Neural crest cell (in vitro differentiated cells): Measurements from ENCODE around the gene CGGBP1. TPM values are rescaled to one million over a fixed set of nuclear protein-coding genes. Genes with fewer than 3 reads are reported as not detected.

Experiments
- DNase-seq: peaks from one replicate; pipeline ENCODE4 v3.0.0; 2021; ENCODE audit warnings: low read depth, mixed read lengths, low spot score
- H3K27ac Mint-ChIP-seq: one replicate; pipeline ENCODE4 v1.8.0; 2021; ENCODE audit warnings: mild to moderate bottlenecking, mixed read lengths; ENCODE audit not compliant: unreplicated experiment
- H3K27me3 Mint-ChIP-seq: 2 replicates; pipeline ENCODE4 v1.8.0; 2021; ENCODE audit warnings: low read depth, mild to moderate bottlenecking, mixed read lengths
- H3K36me3 Mint-ChIP-seq: 2 replicates; pipeline ENCODE4 v1.8.0; 2021; ENCODE audit warnings: low read depth, mild to moderate bottlenecking, mixed read lengths
- H3K4me1 Mint-ChIP-seq: 2 replicates; pipeline ENCODE4 v1.8.0; 2021; ENCODE audit warnings: mixed read lengths
- H3K4me3 Mint-ChIP-seq: one replicate; pipeline ENCODE4 v1.8.0; 2021; ENCODE audit warnings: mild to moderate bottlenecking, mixed read lengths
- H3K9me3 Mint-ChIP-seq: 2 replicates; pipeline ENCODE4 v1.8.0; 2021; ENCODE audit warnings: mixed read lengths
- long read RNA-seq: library from polyadenylated mRNA; unstranded; transcript quantifications from one replicate; pipeline ENCODE4 v2.0.0, GENCODE V29; 2020
- total RNA-seq: library from RNA; stranded (reverse); gene quantifications from 2 replicates; pipeline ENCODE4 v1.2.1, GENCODE V29; 2021
- TF ChIP-seq, protein P1 (sequence below): fragments of 200-600 bp; sonication (generic); conservative IDR thresholded peaks from 2 replicates; pipeline ENCODE4 v1.5.0; 2021; ENCODE audit warnings: antibody characterized with exemption, mild to moderate bottlenecking

CGGBP1 gene, protein sequence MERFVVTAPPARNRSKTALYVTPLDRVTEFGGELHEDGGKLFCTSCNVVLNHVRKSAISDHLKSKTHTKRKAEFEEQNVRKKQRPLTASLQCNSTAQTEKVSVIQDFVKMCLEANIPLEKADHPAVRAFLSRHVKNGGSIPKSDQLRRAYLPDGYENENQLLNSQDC
- total RNA-seq = 95.5 and 102 TPM in 2 replicates
- long read RNA-seq, full-length matches to known transcripts = 43 of 54 reads
- long read RNA-seq, partial matches to known transcripts = 4 of 54 reads
- long read RNA-seq, other reads (novel, unspliced or antisense) = 7 of 54 reads

DNA sequence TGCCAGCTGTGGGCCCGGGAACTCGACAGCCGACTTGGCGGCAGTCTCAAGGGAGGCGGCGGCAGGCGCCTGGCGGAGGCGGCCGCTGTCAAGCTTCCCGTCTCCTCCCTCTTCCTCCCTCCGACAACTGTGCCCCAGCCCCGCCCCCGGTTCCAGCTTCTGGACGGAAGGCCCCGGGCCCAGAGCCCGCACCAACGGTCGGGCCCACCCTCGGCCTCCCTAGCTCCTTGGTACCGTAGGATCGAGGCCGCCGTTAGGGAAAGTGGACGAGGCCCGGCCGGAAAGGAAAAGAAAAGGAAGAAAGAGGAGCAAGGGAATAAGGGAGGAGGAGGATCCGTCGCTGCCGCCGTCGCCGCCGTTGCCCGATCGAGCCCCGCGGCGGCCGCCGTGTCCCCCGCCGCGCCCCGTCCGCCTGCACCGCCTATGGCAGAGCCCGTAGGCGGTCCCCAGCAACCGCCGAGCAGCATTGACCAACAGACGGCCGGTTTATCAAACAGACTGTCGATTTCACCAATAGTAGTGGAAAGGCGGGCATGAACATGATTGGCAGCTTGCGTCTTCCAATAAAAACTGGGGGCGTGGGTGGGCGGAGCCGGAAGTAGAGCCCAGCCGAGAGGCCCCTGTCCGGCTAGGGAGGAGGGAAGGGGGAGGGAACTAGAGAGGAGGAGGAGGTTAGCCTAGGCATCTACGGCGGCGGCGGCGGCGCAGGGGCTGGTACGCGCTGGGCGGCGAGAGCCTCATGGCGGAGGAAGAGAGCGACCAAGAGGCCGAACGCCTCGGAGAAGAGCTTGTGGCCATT lies at the start of gene CGGBP1, which contains the start of gene ZNF654:
CGGBP1 (minus strand) TSS at position 425 of the 799 bp plus-strand sequence. CDS start 3,029 bp downstream, outside the sequence.
ZNF654 (plus strand) TSS at position 675 of the 799 bp plus-strand sequence; CDS start at position 740, 65 bp downstream.
- H3K27me3 Mint-ChIP-seq = no peaks in the 10 kb centered on the region
- H3K36me3 Mint-ChIP-seq = peaks cover 8% of the 10 kb centered on the region
- peak within 1 kb of the TSS; percentile 95 for H3K27ac Mint-ChIP-seq
- H3K9me3 Mint-ChIP-seq = no peaks in the 10 kb centered on the region
- TF ChIP-seq, protein P1, sequence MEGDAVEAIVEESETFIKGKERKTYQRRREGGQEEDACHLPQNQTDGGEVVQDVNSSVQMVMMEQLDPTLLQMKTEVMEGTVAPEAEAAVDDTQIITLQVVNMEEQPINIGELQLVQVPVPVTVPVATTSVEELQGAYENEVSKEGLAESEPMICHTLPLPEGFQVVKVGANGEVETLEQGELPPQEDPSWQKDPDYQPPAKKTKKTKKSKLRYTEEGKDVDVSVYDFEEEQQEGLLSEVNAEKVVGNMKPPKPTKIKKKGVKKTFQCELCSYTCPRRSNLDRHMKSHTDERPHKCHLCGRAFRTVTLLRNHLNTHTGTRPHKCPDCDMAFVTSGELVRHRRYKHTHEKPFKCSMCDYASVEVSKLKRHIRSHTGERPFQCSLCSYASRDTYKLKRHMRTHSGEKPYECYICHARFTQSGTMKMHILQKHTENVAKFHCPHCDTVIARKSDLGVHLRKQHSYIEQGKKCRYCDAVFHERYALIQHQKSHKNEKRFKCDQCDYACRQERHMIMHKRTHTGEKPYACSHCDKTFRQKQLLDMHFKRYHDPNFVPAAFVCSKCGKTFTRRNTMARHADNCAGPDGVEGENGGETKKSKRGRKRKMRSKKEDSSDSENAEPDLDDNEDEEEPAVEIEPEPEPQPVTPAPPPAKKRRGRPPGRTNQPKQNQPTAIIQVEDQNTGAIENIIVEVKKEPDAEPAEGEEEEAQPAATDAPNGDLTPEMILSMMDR = no peak
- peak; percentile 93 for DNase-seq
- peak within 1 kb of the TSS; percentile 96 for H3K4me3 Mint-ChIP-seq
- peaks cover 42% of the 10 kb centered on the region for H3K4me1 Mint-ChIP-seq

DNA sequence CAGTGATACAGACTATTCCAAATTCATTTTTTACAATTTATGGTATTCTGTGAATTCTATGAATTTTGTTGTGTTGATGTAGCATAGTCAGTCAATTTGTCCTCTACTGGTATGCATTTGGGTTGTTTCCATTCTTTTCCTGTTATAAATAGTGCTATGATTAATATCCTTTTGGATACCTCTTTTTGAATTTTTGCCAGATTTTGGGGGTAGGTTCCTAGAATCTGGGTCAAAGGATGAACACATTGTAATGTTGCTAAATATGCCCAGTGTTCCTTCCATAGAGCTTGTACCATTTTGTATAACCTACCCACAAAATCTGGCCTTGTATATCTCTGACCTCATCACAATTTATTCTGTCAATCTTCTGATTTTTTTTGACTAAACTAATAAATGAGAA lies 46.5 kb upstream of the CGGBP1 start:
- no peak for DNase-seq
- H3K4me3 Mint-ChIP-seq = no peak overlapping the region
- H3K9me3 Mint-ChIP-seq = peaks cover 3% of the 10 kb centered on the region
- no peaks in the 10 kb centered on the region for H3K27me3 Mint-ChIP-seq
- H3K36me3 Mint-ChIP-seq = peaks cover 21% of the 10 kb centered on the region
- TF ChIP-seq, protein P1 = no peak
- no peak overlapping the region for H3K27ac Mint-ChIP-seq
- H3K4me1 Mint-ChIP-seq = no peaks in the 10 kb centered on the region

DNA sequence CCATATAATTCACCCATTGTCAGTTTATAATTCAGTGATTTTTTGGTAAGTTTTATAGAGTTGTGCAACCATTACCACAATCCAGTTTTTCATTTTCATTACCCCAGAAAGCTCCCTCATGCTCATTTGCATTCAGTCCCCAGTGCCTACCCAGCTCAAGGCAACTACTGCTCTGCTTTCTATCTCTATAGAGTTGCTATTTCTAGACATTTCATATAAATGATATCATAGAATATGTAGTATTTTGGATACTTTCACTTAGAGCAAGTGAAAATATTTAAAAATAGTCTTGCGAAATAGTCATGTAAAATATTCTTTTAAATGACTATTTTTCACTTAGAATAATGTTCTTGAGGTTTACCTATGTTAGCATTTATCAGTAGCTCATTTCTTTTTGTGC lies 42.3 kb upstream of the CGGBP1 start:
- Mint-ChIP-seq H3K4me1 (no peaks in the 10 kb centered on the region), H3K36me3 (peaks cover 52% of the 10 kb centered on the region), H3K27me3 (no peaks in the 10 kb centered on the region), H3K9me3 (peaks cover 15% of the 10 kb centered on the region), H3K27ac (no peak overlapping the region), H3K4me3 (no peak overlapping the region)
- TF ChIP-seq, protein P1 = no peak
- DNase-seq = no peak

DNA sequence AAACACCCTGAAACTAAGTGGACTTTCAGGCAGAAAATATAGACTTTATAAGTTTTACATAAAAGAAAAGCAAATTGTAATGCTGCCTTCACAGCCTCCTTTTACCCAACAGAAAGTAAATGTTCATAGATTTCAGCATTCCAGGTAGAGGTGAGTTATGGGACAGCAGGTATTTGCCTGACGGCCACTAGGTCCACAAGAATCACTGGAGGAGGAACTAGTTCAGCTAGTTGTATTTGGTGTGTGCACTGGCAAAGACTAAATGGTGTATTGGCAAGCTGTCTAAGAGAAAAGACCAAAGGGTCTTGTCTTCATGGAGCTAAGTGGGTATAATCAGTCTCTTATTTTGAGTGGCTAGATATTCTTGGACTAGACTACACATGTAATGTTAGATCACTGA lies 34.5 kb upstream of the CGGBP1 start:
- no peak for DNase-seq
- Mint-ChIP-seq H3K36me3 (peaks cover 48% of the 10 kb centered on the region), H3K4me1 (no peaks in the 10 kb centered on the region), H3K9me3 (peaks cover 17% of the 10 kb centered on the region), H3K4me3 (no peak overlapping the region), H3K27ac (no peak overlapping the region), H3K27me3 (no peaks in the 10 kb centered on the region)
- TF ChIP-seq, protein P1 = no peak

DNA sequence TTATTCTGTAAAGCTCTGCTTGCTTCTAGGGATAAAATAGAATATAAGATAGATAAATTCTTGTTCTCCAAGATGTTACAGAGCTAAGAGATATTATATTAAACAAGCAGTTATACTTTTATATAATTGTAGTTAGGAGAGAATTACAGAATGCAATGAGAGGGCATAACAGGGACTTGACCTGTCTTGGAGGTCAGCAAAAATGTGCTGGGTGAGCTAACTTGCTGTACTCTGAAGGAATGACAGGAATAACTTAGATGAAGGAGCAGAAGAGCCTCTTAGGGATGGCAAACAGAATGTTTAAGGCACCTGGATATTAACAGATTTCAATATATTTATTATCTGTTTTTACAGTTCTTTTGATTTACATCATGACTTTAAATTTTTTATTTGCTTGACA lies 33.5 kb upstream of the CGGBP1 start:
- no peaks in the 10 kb centered on the region for H3K27me3 Mint-ChIP-seq
- H3K4me3 Mint-ChIP-seq = no peak overlapping the region
- no peaks in the 10 kb centered on the region for H3K4me1 Mint-ChIP-seq
- TF ChIP-seq, protein P1 = no peak
- no peak for DNase-seq
- peaks cover 14% of the 10 kb centered on the region for H3K9me3 Mint-ChIP-seq
- no peak overlapping the region for H3K27ac Mint-ChIP-seq
- H3K36me3 Mint-ChIP-seq = peaks cover 42% of the 10 kb centered on the region
